ENCODE results near the gene DNAI7.

Gene DNAI7

GRCh38 chr12:25195056-25195971 lies at the start of gene DNAI7, which contains the start of gene ETFRF1:
DNAI7 (minus strand) TSS chr12:25195160; CDS start chr12:25195078, 82 bp downstream.
ETFRF1 (plus strand) TSS chr12:25195237; CDS start chr12:25203957, 8,720 bp downstream.
- FAIRE-seq = peak; percentile 61

GRCh38 chr12:25243680-25243990 lies 48.7 kb upstream of the DNAI7 start:
- FAIRE-seq = no peak

GRCh38 chr12:25242981-25243679 lies 48.2 kb upstream of the DNAI7 start:
- FAIRE-seq = no peak

- FAIRE-seq = peak; percentile 91
Observed at GRCh38 chr12:25241167-25242020, 46.4 kb upstream of the DNAI7 start.

- FAIRE-seq = no peak
Observed at GRCh38 chr12:25236626-25237025, 41.7 kb upstream of the DNAI7 start.

GRCh38 chr12:25236190-25236589 lies 41.2 kb upstream of the DNAI7 start:
- FAIRE-seq = no peak

- no peak for FAIRE-seq
Observed at GRCh38 chr12:25213338-25213737, 18.4 kb upstream of the DNAI7 start.

GRCh38 chr12:25208554-25208953 lies 13.6 kb upstream of the DNAI7 start:
- FAIRE-seq = no peak

- FAIRE-seq = no peak
Observed at GRCh38 chr12:25207846-25208245, 12.9 kb upstream of the DNAI7 start.

- FAIRE-seq = no peak
Observed at GRCh38 chr12:25207411-25207810, 12.5 kb upstream of the DNAI7 start.

GRCh38 chr12:25202137-25202536 lies 7.2 kb upstream of the DNAI7 start:
- no peak for FAIRE-seq

- FAIRE-seq = no peak
Observed at GRCh38 chr12:25200703-25201102, 5.7 kb upstream of the DNAI7 start.

- FAIRE-seq = no peak
Observed at GRCh38 chr12:25197608-25198007, 2.6 kb upstream of the DNAI7 start.

GRCh38 chr12:25194722-25195055 lies 271 bp downstream of the DNAI7 start:
- FAIRE-seq = no peak

GRCh38 chr12:25194214-25194613 lies 746 bp downstream of the DNAI7 start:
- no peak for FAIRE-seq

- FAIRE-seq = no peak
Observed at GRCh38 chr12:25190793-25191192, 4.2 kb downstream of the DNAI7 start.

GRCh38 chr12:25189656-25190055 lies 5.3 kb downstream of the DNAI7 start:
- no peak for FAIRE-seq

- peak; percentile 74 for FAIRE-seq
Observed at GRCh38 chr12:25187781-25188180, 7.2 kb downstream of the DNAI7 start.

- FAIRE-seq = no peak
Observed at GRCh38 chr12:25186788-25187402, 8.1 kb downstream of the DNAI7 start.

GRCh38 chr12:25186038-25186787 lies 8.7 kb downstream of the DNAI7 start:
- FAIRE-seq = no peak

- FAIRE-seq = no peak
Observed at GRCh38 chr12:25184132-25184531, 10.8 kb downstream of the DNAI7 start.

- no peak for FAIRE-seq
Observed at GRCh38 chr12:25182765-25183164, 12.2 kb downstream of the DNAI7 start.

All from TTC549 (cell line).